GM19438 (cell line): ENCODE measurements around the gene DDX27.

Source experiments
- ATAC-seq: cut with Tn5 transposase; IDR thresholded peaks from one replicate; pipeline ENCODE4 v1.9.1; 2021; ENCODE audit warnings: low read depth; ENCODE audit not compliant: unreplicated experiment

DDX27 gene

DNA sequence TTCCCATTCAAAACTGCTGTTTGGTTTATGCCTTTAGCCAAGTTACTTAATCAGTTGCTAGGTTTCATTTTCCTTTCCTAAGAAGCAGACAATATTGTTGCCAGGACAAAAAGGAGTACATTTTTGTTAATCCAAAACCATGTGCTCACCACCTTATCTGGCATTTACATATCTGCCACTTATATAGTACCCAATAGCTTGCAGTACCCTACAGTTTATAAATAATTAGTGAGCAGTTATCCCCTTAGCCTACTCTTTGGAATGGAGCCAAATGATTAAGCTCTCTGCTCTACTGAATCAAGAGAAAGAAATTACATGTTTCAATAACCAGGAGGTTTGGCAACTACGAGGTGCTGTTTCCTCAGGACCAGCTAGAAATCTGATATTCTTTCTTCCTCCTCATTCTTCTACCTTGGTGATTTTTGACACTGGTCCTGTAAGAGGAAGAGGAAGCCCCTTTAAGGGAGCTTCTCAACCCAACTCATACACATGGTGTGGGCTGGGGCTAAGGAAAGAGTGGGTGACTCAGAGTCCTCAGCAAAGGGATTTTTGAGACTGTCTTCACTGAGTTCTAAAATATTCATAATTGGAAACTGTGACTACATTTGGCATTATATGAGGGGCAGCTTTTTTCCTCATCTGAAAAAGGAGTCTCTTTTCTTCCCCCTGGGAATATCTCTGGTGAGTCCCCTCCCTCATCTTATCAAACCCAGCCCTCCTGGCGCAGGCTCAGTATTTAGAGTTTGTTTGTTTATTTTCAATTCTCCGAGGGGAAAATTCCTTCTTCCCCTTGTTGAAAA, 57.1 kb downstream of the DDX27 start:
- ATAC-seq: no peak

DNA sequence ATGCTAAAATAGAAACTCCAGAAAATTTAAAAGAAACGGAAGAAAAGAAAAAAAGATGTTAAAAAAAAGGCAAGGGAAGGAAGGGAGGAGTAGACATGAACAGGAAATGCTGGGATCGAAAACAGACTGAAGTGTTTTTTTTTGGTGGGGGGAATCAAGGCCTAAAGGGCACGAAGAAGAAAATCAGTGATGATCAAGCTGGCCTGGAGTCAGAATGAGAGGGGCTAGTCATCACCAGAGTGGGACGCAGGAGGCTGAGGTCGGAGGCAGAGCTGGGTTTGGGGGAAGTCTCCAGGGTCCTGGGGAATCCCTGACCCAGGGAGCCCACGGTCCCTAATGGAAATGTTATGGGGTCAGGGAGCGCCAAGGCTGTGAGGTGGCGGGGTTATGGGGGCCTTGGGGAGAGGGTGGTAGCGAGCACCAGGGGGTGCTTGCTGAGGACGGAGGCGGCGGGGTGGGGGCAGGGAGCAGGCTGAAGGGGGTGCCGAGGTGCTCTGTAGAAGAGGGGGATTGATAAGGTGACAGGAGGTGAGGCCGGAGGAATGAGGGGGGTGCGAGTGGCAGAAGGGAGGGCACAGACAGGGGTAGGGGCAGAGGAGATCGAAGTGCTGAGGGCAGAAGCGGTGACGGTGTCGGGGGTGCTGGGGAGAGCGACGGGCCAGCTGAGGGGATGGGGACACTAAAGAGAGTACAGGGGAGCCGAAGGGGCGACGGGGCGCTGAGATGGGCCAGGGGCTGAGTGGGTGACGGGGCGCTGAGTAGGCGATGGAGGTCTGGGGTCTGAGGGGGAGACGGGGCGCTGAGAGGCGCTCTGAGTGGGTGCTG, 58.0 kb downstream of the DDX27 start:
- no peak for ATAC-seq

DNA sequence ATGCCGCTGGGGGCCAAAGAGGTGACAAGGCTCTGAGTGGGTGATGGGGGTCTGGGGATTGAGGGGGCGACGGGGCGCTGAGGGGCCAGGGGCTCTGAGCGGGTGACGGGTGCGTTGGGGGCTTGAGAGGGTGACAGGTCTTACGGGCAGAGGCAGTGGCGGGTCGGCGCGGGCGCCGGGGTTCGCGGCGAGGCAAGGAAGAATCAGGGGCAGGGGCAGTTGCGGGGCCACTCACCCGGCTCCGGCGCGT, 58.5 kb downstream of the DDX27 start:
- ATAC-seq: no peak

DNA sequence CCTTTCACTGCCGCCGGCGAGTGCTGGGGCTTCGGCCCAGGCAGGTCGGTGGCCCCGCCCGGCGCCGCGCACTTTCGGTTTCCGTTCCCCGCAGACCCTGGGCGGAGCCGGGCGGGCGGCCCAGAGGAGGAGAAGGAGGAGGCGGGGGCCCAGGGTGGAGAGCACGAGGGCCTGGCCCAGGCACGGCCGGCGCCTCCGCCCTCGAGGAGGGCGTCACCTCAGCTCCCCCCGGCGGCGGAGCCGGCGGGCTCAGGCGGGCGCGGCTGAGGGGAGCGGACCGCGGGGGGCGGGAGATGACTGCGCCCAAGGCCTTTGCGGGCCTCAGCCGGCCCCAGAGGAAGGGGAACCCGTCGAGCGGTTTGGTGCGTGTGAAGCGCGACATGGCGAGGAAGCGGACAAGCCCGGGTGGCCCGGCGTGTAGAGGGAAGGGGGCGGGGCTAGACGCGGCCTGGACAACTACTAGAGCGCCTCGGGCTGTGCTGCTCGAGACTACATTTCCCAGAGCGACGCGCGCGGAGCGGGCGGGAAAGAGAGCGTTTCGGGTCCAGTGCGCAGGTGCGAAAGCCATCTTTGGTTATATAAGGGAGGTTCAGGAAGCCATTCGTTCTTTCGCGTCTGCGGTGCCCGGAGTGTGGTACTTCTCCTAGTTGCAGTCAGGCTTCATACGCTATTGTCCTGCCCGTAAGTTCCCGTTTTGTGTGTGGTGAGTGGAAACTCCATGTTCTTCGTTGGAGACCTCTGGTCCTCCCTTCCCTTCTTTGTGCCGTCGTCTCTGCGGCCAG, 59.0 kb downstream of the DDX27 start, which contains the start of gene ZNFX1:
TSS of gene ZNFX1 (minus strand) at position 22 of the 782 bp plus-strand sequence. CDS start 2,218 bp downstream, outside the sequence.
- peak; percentile 88 for ATAC-seq

DNA sequence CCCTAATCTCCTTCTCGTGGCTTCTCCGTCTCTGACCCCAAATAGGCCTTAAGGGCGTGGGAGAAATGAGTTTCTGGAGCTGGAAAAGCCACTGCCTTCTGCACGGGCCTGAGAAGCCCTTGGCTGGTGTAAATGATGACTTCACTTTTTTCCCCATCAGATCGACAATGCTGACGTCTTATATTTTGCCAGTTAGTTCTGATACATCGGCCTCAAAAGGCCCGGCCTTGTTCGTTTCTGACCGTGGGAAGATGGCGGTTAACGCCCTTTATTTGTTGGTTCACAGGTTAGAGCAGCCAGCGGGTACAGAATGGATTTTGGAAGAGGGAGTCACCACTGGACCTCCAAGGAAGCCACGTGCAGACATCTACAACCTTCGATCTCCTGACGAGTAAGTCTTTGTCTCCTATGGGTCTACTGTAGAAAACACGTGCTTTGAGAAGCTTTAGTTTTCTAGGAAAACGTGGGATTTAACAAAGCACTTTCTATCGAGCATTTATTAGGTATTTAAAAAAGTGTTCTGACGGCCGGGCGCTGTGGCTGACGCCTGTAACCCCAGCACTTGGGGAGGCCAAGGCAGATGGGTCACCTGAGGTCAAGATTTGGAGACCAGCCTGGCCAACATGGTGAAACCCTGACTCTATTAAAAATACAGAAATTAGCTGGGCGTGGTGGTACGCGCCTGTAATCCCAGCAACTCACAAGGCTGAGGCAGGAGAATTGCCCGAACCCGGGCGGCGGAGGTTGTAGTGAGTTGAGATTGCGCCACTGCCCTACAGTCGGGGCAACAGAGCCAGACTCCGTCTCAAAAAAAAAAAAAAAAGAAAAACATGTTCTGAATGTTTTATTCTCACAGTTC, 59.8 kb downstream of the DDX27 start:
- no peak for ATAC-seq

DNA sequence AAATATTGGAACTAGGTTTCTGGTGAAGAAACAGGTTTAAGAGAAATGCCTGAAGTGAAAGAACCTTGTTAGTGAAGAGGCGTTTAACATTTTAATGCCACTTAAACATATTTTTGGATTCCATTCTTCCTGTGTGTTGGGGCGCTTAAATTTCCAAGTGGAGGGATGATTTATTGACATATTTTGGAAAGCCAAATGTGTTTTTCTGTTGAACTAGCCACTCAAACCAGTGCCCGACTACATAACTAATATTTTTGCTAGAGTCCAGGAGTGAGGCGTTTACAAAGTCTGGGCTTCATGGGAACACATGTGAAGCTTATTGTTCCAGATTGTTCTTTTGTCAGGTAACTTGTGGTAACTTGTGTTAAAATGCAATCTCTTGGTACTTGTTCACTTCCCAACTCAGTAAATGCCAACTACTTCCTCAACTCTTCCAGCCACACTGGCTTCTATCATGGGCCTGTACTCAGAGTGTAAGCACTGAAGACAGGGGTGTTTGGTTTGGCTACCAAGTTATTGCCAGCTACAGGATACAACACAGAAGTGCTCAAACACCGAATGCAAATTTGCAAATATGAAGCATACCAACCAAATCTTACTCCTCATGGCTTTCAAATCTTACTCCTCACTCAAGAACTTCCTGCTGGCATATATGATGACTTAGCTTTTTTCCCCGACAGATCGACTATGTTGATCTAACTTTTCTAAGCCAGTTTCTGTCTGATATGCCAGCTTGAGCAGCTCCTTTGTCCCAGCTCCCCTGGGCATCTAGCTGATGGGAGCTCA, 60.7 kb downstream of the DDX27 start:
- ATAC-seq: no peak

DNA sequence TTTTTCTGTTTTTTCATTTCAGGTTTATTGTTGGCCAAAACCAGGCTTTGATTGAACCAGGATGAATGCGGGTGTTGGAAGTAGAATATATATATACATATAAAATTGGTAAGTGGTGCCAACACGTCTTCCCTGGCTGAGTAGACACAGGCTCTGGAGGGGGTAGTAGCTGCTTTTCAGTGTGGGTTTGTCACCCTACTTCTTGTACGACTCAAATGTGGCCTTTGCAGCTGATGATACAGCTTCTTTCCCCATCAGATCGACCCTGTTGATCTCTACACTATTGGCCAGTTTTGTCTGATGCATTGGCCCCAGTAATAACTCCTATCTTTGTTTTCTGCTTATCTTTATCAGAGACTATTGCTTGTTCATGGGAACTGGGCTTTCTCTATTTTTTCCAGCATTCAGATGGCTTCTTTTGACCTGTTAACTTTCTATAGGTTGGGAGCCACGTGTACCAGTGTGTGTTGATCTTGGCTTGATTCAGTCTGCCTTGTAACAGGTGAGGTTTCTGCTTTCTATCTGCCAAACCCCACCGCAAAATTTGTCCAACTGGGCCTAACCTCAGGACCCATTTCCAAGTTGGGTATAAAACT, 61.3 kb downstream of the DDX27 start:
- no peak for ATAC-seq

DNA sequence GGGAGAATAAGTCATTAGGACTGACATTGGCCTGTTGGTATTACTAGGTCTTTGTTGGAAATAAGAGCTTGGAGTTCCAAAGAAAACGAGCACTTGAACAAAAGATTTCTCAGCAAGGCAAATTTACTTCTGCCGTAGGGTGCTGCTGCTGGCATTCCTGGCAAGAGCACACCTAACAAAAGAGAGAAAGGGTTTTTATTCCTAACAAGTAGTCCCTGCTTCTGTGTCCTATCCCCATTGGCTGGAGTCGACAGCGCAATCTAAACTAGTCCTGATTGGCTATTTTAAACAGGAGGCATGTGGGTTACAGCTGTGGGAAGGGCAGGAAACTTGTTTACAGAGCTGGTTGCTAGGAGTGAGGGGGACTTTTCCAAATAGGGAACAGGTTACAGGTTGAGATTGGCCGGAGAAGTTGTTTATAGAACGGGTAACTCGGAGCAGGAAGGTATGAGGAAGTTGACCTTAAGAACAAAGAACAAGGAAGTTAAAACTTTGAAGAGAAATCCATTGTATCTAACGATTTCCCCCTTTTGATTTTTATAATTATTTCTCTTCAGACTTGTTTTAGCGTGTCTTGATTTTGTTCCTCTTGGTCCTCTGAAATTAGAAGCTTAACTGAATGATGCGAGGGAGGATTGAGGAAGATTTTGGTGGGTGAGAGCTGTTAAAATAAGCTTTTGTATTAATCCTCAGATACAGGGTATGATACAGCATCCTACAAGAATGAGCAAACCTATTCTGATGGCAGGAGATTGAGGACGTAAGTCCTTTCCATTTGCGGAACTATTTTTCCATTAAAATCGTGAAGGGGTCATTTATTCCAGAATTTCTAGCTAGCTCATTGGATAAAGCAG, 62.1 kb downstream of the DDX27 start:
- ATAC-seq: no peak

DNA sequence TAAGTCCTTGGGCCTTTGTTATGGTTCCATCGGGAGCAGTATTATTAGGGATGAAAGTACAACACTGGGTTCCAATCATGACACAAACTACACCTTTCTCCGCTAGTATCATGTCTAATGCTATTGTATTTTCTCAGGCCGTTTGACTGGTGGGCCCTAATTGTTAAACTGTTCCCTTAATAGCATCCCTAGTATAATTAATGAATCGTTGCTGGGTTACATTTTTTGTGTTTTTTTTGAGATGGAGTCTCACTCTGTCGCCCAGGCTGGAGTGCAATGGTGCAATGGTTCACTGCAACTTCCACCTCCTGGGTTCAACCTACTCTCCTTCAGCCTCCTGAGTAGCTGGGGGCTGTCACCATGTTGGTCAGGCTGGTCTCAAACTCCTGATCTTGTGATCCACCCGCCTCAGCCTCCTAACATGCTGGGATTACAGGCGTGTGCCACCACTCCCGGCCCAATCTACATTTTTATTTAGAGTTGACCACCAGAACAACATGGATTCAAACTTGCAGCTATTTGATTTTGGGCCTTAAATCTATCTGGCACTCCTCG, 62.8 kb downstream of the DDX27 start:
- ATAC-seq: no peak

DNA sequence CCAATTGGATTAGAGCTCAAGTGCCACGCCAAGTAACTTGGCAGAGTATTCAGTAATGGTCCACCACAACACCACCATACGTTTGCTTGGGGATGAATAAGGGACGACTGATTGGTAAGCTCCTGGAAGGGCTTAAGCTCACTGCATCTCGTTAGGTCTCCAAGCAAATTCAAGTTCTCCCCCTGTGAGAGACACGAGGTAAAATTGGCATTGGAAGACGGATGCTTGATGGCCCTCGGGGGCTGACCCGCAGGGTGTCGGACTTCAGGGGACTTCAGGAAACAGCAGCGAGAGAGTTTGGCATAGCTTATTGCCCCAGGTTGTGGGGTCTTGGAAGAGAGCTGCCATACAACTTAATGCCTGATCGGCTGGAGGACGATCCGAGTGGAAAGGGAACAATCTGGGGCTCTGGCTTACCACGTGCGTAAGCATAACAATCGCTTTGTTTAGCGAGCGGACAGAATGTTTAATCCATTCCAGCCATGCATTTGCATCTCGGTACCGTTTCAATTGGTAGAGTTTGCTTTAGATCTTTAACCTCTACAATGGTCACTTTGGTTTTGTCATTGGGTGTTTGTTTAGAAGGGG, 63.5 kb downstream of the DDX27 start:
- ATAC-seq: no peak

DNA sequence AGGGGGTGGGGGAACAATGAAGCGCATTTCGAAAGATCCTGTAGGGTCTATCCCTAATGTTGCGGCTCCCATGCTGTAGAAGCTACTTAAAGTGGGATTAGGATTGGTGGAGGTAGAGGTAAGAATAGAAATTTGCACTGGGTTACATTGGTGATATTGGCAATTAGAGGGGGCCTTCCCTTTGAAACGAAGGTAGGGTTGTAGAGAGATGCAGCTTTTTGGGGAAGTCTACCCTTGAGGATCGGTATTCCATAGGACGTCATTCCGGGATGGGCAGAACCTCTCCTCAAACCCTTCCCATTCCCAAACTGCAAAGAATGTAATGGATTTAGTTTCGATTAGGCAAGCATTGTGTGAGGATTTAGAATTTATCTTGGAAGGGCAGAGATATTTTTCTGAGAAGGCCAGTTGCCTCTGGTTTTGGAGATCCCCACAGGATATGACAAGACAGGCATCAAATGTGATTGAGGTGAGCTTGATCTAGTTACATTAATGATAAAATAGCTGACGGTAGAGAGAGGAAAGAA, 64.0 kb downstream of the DDX27 start:
- no peak for ATAC-seq

DNA sequence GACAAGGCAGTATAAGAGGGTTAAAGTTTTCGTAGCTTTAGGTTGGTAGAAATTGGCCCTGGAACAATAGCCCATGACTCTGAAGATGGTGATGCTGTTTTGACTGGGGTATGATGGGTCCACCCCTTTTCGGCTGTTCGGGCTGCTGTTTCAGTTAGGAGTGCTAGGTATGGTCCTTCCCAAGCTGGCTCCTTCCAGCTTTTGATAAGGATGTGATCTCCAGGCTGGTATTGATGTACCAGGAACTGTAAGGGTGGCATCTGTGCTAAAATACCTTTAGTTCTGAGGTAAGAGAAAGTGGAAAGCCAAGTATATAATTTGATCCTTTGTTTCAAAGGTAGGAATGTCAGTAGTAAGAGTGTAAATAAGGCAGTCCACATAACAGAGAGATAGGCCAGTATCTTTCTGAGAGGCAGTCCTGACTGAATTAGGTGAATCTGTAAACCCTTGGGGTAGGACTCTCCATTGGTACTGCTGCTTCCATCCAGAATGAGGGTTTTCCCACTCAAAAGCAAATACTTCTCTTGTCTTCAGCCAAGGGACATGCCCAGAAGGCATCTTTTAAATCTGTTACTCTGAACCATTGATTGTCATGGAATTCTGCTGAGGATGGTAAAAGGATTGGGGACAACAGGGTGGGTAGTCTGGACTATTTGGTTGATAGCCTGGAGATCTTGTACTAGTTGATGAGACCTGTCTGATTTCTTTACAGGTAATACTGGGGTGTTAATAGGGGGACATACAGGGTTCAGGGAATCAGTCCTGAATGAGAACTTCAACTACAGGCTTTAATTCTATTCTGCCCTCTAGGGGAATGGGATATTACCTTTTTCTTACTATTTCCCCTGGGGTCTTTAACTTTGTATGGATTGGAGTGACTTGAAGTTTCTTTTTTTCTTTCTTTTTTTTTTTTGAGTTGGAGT, 64.7 kb downstream of the DDX27 start:
- ATAC-seq: no peak

DNA sequence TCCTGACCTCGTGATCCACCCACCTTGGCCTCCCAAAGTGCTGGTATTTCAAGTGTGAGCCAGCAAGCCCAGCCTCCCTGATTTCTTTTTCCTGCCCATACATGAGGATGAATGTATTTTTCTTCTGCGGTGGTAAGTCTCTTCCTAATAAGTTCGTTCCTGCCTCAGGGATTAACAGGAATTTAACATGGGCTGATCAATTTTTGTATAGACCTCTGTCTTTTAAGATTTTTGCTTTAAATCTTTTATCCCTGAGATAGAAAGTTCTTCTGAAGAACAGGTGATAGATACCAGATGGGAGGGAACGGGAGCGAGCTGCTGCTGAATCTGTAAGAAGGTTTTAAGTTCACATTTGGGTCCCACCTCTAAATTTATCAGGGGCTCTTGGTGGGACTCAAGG, 65.6 kb downstream of the DDX27 start:
- ATAC-seq: no peak

DNA sequence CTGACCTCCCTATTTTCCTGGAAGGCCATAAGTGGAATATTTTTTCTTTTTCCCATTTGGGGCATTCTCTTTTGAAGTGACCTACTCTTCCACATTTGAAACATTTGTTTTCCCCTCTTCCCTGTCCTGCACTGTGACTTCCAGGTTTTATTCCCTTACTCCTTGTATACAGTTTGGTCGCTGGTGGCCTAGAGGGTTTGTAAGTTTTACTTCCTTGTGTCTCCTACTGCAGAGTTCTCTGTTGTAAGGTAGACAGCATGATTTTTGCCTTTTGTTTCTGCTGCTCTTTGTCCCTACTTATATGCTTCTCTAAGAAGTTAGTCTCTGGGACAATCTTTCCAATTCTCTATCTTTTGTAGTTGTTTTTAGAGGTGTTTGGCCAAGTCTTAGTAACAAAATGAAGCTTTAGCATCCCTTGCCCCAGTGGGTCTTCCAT, 66.0 kb downstream of the DDX27 start:
- no peak for ATAC-seq

DNA sequence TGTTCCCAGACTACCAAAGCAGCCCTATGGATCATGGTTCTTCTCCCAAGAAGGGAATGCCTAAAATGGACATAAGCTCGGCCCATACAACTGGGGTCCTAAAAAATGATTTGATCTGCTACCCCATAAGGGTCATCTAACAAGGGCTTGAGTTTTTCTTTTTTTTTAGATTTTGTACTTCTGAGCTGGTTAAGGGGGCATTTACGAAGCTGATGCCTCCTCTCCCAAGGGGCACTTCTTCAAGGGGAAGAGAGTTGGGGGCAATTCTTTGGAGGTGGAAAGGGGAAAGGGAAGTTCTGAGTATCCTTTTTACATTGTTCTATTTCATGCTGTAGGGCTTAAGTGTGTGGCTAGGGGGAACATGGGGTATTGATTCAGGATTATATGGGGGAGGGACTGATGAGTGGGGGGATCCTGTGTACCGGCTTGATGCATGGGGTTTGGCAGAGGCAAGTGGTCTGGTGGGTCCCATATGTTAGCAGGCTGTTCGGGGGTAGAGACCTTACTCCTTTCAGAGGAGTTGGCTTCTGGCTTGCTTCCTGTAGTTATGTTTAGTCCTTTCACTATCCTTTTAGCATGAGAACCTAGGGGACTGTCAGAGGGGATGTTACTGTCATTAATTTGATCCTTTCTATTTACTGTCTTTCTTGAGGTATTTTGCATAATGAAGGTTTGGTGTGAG, 66.7 kb downstream of the DDX27 start:
- no peak for ATAC-seq
